Pancreas (tissue), 10 donors: ENCODE results near the gene FOXP2. TPM values are rescaled to one million over a fixed set of nuclear protein-coding genes. Genes with fewer than 3 reads are reported as not detected.

Experiments used
- ATAC-seq, 4 donors: fragments of 200-7000 bp; cut with Tn5 transposase; one replicate each; pipeline versions ENCODE4 v1.8.0 to v1.9.1; 2020; ENCODE audit warnings: mild to moderate bottlenecking in 4 of 4, moderate library complexity in 4 of 4
- DNase-seq, 6 donors: peaks; one replicate each; pipeline ENCODE4 v3.0.0-alpha.2; 2020
- FAIRE-seq: peaks from 2 replicates; lab custom pipeline; 2012; peaks lifted over from hg19 to GRCh38; lab: Jason Lieb, UNC
- H3K27ac ChIP-seq, 4 donors: fragments of 200-600 bp; sonication (generic); 1 replicate in 3 of 4; 2 replicates in 1 of 4; pipeline versions ENCODE4 v1.5.0 to v1.8.0; 2020
- H3K27me3 ChIP-seq, 4 donors: fragments of 200-600 bp; one replicate each; pipeline ENCODE4 v1.8.0; 2021
- H3K36me3 ChIP-seq, 3 donors: fragments of 200-600 bp; sonication (generic) in 1 of 3; one replicate each; pipeline versions ENCODE4 v1.5.0 to v1.8.0; 2020 to 2021
- H3K4me1 ChIP-seq, 3 donors: fragments of 200-600 bp; one replicate each; pipeline ENCODE4 v1.8.0; 2021
- H3K4me3 ChIP-seq, 4 donors: fragments of 200-600 bp; sonication (generic) in 2 of 4; one replicate each; pipeline versions ENCODE4 v1.5.0 to v1.8.0; 2020 to 2021
- H3K9me3 ChIP-seq, 4 donors: fragments of 200-600 bp; one replicate each; pipeline ENCODE4 v1.8.0; 2021
- CTCF ChIP-seq, 4 donors: fragments of 200-600 bp; sonication (generic) in 3 of 4; IDR thresholded peaks; one replicate each; pipeline versions ENCODE4 v1.5.0 to v1.8.0; 2021; ENCODE audit warnings: antibody characterized with exemption in 4 of 4
- WGBS, 2 donors: extraction: QIAGEN DNeasy Blood & Tissue Kit; methylation state at CpG; one replicate each; pipeline ENCODE4 v1.1.7; 2013; 5-methylcytosine and 5-hydroxymethylcytosine counted together
- intact Hi-C, 3 donors: fragments of 100-400 bp; cut with DNase I; formaldehyde crosslinking; loops; one replicate each; pipeline versions ENCODE4 v1.11.1 to v1.14.2; 2022
- polyA plus RNA-seq, 2 donors: library from polyadenylated mRNA; stranded (reverse); fragments of 200-250 nt; gene quantifications; one replicate each; pipeline ENCODE4 v1.2.3, GENCODE V29; 2013
- total RNA-seq, 6 donors: library from RNA; stranded (reverse); fragmentation: NEBNext Ultra II Directional in 4 of 6; extraction: Animal tissue kit (Norgen Biotek cat#: 25700) in 4 of 6; gene quantifications; one replicate each; pipeline versions ENCODE4 v1.2.1 to v1.2.4, GENCODE V29; 2021 to 2023
- donor health status: healthy with polysubstance abuse.
- donor health status: DM: no; HTN: no; CAD: no; lungs with moderate emphysema.
- donor health status: DM: no; HTN: no; CAD: no.
- donor health status: control.
- donor health status: control.
- donor health status: Bipolar disorder and iron deficiency.
- donor health status: DM: yes; HTN: yes; CAD: no.
- donor health status: DM: no; HTN: no; CAD: no.
- donor health status: DM: no; HTN: no; CAD: no.
- donor health status: DM: yes; HTN: yes; CAD: no.

The FOXP2 gene
- total and polyA plus RNA-seq, 8 donors: 2.7 to 12.6 (median 10.2) TPM

- ATAC-seq (no peak), DNase-seq (no peak), FAIRE-seq (no peak)
- no peak overlapping the region for H3K4me3 ChIP-seq
- H3K4me1 ChIP-seq: no peaks in the 10 kb centered on the region
- H3K9me3 ChIP-seq: no peaks in the 10 kb centered on the region
- intact Hi-C loops: no loop called here
- 94 to 95% methylated on average over 3 of the region's 3 CpGs for WGBS, 2 donors
- H3K27me3 ChIP-seq: no peaks in the 10 kb centered on the region
- no peak overlapping the region for H3K27ac ChIP-seq
- no peaks in the 10 kb centered on the region for H3K36me3 ChIP-seq
- TF ChIP-seq CTCF (IDR thresholded peaks at IDR 0.05): no peak
Observed at GRCh38 chr7:114629762-114630161, 215.1 kb downstream of the FOXP2 start.

- H3K36me3 ChIP-seq: no peaks in the 10 kb centered on the region
Observed at GRCh38 chr7:114630201-114630990, 215.8 kb downstream of the FOXP2 start.

GRCh38 chr7:114631249-114631822 is 216.7 kb downstream of the FOXP2 start:
- Histone ChIP-seq H3K9me3 (no peaks in the 10 kb centered on the region), H3K4me1 (no peaks in the 10 kb centered on the region), H3K27me3 (no peaks in the 10 kb centered on the region), H3K36me3 (no peaks in the 10 kb centered on the region), H3K27ac (no peak overlapping the region), H3K4me3 (no peak overlapping the region)
- 90 to 95% methylated on average over 3 of the region's 3 CpGs for WGBS, 2 donors
- DNase-seq: no peak
- intact Hi-C loops: no loop called here
- FAIRE-seq: no peak
- TF ChIP-seq CTCF (IDR thresholded peaks at IDR 0.05): no peak
- ATAC-seq: peak in 1 of 4 donors; percentile 37

More at GRCh38 chr7:114630201-114630990, 215.8 kb downstream of the FOXP2 start:
- FAIRE-seq: no peak
- DNase-seq: no peak
- intact Hi-C loops: no loop called here
- Histone ChIP-seq H3K27ac (no peak overlapping the region), H3K4me3 (no peak overlapping the region), H3K9me3 (no peaks in the 10 kb centered on the region), H3K27me3 (no peaks in the 10 kb centered on the region), H3K4me1 (no peaks in the 10 kb centered on the region)
- no peak for TF ChIP-seq CTCF (IDR thresholded peaks at IDR 0.05)
- 62 to 64% methylated on average over 7 of the region's 7 CpGs for WGBS, 2 donors
- ATAC-seq: peak in 1 of 4 donors; percentile 16

- 94 to 95% methylated on average over 1 of the region's 1 CpG for WGBS, 2 donors
- peak in 1 of 4 donors; percentile 29 for ATAC-seq
- H3K9me3 ChIP-seq: no peaks in the 10 kb centered on the region
Observed at GRCh38 chr7:114639451-114639850, 224.8 kb downstream of the FOXP2 start.

More at GRCh38 chr7:114639451-114639850, 224.8 kb downstream of the FOXP2 start:
- no peak for TF ChIP-seq CTCF (IDR thresholded peaks at IDR 0.05)
- Histone ChIP-seq H3K27ac (no peak overlapping the region), H3K4me1 (no peaks in the 10 kb centered on the region), H3K27me3 (no peaks in the 10 kb centered on the region), H3K36me3 (no peaks in the 10 kb centered on the region), H3K4me3 (no peak overlapping the region)
- DNase-seq: no peak
- intact Hi-C loops: no loop called here
- no peak for FAIRE-seq
